Nephron progenitor cell (in vitro differentiated cells): ENCODE results near the gene NPAS3.

ENCODE experiments used
- DNase-seq: peaks from one replicate; pipeline ENCODE4 v3.0.0; 2021
- H3K27ac Mint-ChIP-seq: 2 replicates; pipeline ENCODE4 v1.8.0; 2021; ENCODE audit warnings: mild to moderate bottlenecking, moderate library complexity, mixed read lengths
- H3K27me3 Mint-ChIP-seq: 2 replicates; pipeline ENCODE4 v1.8.0; 2021; ENCODE audit warnings: mild to moderate bottlenecking, low read depth, mixed read lengths; ENCODE audit not compliant: poor library complexity
- H3K36me3 Mint-ChIP-seq: 2 replicates; pipeline ENCODE4 v1.8.0; 2021; ENCODE audit warnings: low read depth, mixed read lengths
- H3K4me1 Mint-ChIP-seq: 2 replicates; pipeline ENCODE4 v1.8.0; 2021; ENCODE audit warnings: mixed read lengths
- H3K4me3 Mint-ChIP-seq: 2 replicates; pipeline ENCODE4 v1.8.0; 2021; ENCODE audit warnings: mild to moderate bottlenecking, moderate library complexity, mixed read lengths
- H3K9me3 Mint-ChIP-seq: 2 replicates; pipeline ENCODE4 v1.8.0; 2021; ENCODE audit warnings: mild to moderate bottlenecking, moderate library complexity, mixed read lengths
- TF ChIP-seq, protein P1 (sequence below): fragments of 200-600 bp; sonication (generic); IDR thresholded peaks from 2 replicates; pipeline ENCODE4 v1.5.0; 2021; ENCODE audit warnings: antibody characterized with exemption

Gene NPAS3

DNA sequence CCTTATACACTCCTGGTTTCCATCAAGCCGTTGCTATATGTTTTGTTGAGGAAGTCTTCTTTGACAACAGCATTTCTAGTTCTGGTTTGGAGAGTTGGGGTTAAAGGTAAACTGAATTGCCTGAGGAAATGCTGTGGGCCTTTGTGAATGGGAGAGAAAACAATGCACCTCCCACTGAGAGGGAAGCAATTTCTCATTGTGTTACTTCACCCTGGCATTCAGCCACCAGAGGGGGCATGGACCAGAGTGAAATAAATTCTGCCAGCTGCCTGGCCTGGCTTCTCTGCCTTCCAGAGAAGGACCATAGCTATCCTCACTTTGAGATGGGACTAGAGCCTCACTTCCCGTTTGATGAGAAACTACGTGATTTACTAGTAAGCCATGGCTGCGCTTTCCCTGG is 536.9 kb downstream of the NPAS3 start:
- H3K4me1 Mint-ChIP-seq, result peaks cover 54% of the 10 kb centered on the region
- no peaks in the 10 kb centered on the region for H3K9me3 Mint-ChIP-seq
- peak; percentile 66 for DNase-seq
- TF ChIP-seq, protein P1, sequence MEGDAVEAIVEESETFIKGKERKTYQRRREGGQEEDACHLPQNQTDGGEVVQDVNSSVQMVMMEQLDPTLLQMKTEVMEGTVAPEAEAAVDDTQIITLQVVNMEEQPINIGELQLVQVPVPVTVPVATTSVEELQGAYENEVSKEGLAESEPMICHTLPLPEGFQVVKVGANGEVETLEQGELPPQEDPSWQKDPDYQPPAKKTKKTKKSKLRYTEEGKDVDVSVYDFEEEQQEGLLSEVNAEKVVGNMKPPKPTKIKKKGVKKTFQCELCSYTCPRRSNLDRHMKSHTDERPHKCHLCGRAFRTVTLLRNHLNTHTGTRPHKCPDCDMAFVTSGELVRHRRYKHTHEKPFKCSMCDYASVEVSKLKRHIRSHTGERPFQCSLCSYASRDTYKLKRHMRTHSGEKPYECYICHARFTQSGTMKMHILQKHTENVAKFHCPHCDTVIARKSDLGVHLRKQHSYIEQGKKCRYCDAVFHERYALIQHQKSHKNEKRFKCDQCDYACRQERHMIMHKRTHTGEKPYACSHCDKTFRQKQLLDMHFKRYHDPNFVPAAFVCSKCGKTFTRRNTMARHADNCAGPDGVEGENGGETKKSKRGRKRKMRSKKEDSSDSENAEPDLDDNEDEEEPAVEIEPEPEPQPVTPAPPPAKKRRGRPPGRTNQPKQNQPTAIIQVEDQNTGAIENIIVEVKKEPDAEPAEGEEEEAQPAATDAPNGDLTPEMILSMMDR, result peak; percentile 49
- H3K36me3 Mint-ChIP-seq, result no peaks in the 10 kb centered on the region
- H3K4me3 Mint-ChIP-seq, result no peak overlapping the region
- no peak overlapping the region for H3K27ac Mint-ChIP-seq
- H3K27me3 Mint-ChIP-seq, result peaks cover 5% of the 10 kb centered on the region

DNA sequence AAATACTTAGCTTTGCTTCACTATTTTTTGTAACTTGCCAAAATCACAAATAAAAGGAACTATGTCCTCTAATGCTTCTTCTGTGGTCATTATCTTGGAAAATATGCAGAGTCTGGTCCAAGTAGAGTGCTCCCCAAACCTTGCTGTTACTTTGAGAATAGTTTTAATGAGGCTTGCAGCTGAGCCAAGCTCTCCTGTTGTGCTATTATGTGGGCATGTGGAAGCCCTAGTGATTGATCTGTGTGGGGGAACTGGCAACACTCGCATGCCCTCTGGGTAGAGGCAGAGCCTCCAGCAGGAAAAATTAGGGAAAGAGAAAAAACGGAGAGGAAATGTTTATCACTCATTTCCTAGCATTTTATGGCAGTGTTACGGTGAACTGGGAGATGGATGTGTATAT is 539.1 kb downstream of the NPAS3 start:
- no peak overlapping the region for H3K27ac Mint-ChIP-seq
- H3K4me3 Mint-ChIP-seq, result no peak overlapping the region
- TF ChIP-seq, protein P1, result no peak
- H3K9me3 Mint-ChIP-seq, result no peaks in the 10 kb centered on the region
- H3K27me3 Mint-ChIP-seq, result peaks cover 5% of the 10 kb centered on the region
- peaks cover 73% of the 10 kb centered on the region for H3K4me1 Mint-ChIP-seq
- DNase-seq, result no peak
- no peaks in the 10 kb centered on the region for H3K36me3 Mint-ChIP-seq

DNA sequence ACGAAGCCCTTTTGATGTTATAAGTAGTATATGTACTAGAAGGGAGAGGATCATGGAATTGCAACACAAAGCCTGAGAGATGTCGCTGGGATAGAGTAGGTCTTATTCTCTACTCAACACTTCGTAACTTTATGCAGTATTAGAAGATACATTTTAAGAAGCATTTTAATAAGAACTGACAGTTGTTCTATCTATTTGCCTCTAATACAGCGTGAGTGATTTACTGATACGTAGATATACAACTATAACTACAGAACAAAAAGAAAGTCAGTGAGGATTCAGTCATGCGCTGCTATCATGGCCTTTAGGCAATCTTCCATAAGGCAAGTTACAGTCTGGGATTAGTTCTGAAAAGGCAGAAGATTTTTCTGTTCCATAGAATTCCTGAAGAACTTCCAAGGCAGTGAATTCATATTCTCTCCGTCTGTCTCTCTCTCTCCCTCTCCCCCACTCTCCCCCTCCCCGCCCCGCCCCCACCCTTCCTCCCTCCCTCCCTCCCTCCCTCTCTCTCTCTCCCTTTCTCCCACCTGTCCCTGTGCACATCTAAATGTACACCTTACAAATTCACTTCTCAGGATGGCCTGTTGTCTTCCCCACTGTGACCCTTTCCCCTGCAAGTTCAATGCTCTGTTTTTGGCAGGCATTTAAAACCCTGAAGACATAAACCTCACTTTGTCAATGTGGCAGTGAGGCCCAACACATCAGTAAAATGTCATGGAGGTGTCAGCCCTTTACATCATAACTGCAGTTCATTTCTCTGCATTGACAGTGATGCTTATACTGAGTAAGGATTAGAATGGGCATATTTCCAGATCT is 541.6 kb downstream of the NPAS3 start:
- Mint-ChIP-seq H3K27ac (no peak overlapping the region), H3K27me3 (peaks cover 5% of the 10 kb centered on the region), H3K9me3 (no peaks in the 10 kb centered on the region), H3K4me1 (peaks cover 87% of the 10 kb centered on the region), H3K36me3 (no peaks in the 10 kb centered on the region), H3K4me3 (no peak overlapping the region)
- TF ChIP-seq, protein P1, result no peak
- no peak for DNase-seq

DNA sequence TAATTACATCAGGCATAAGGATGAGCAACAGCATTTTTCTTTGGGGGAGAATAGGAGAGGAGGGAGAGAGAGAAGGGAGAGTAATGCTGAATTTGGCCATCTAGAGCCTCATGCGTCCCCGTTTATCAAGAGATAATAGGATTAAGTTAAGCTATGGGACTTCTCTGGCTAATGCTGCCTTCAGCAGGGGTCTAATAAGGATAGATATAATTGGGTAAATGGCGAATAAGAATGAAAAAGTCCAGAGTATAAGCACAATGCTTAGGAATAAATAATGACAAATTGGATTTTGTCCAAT is 542.2 kb downstream of the NPAS3 start:
- peaks cover 87% of the 10 kb centered on the region for H3K4me1 Mint-ChIP-seq
- peaks cover 5% of the 10 kb centered on the region for H3K27me3 Mint-ChIP-seq
- TF ChIP-seq, protein P1, result no peak
- no peak for DNase-seq
- H3K36me3 Mint-ChIP-seq, result no peaks in the 10 kb centered on the region
- no peaks in the 10 kb centered on the region for H3K9me3 Mint-ChIP-seq
- H3K27ac Mint-ChIP-seq, result no peak overlapping the region
- H3K4me3 Mint-ChIP-seq, result no peak overlapping the region

DNA sequence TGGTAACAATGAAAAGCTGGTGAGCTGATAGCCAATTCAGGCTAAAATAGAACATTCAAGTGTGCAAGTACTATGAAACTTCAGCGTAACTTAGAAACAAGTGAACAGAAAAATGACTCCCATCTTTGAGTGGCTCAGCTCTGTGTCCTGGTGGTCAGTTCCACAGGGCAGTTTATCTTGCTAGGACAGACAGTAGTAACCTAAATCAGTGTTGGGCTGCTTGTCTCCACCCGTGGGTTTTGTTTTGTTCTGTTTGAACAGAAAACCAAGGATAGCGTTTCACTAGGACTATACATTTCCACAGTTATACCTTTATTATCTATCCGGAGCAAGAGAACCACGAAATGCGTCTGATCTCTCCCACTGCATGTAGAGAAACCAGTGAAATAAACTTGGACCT is 544.4 kb downstream of the NPAS3 start:
- Mint-ChIP-seq H3K4me3 (no peak overlapping the region), H3K27me3 (peaks cover 5% of the 10 kb centered on the region), H3K4me1 (peaks cover 82% of the 10 kb centered on the region), H3K9me3 (no peaks in the 10 kb centered on the region), H3K27ac (peak overlapping the region; percentile 7), H3K36me3 (no peaks in the 10 kb centered on the region)
- TF ChIP-seq, protein P1, result no peak
- no peak for DNase-seq

DNA sequence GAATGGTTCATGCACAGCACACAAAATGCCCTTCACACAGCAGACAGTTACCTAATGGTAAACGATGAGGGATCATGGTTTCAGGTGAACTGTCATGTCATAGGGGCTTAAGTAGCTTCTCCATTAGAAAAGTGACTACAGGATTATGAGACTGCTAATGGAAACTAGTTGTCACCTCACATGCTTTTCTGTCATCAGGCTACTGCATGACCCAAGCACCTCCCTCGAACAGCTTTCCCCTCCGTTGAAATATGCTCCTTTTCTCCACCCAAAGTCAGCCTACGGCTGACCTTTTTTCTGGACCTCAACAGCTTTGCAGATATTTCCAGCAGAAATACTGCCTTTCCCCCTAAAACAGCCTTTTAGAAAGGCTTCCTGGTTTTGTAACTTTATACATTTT is 544.9 kb downstream of the NPAS3 start:
- peaks cover 5% of the 10 kb centered on the region for H3K27me3 Mint-ChIP-seq
- H3K4me3 Mint-ChIP-seq, result no peak overlapping the region
- peak overlapping the region; percentile 7 for H3K27ac Mint-ChIP-seq
- no peak for DNase-seq
- peaks cover 78% of the 10 kb centered on the region for H3K4me1 Mint-ChIP-seq
- H3K36me3 Mint-ChIP-seq, result no peaks in the 10 kb centered on the region
- TF ChIP-seq, protein P1, result no peak
- H3K9me3 Mint-ChIP-seq, result no peaks in the 10 kb centered on the region
